Measurements from ENCODE around the gene CFAP299.

CFAP299 gene

GRCh38 chr4:80361329-80361900 lies 25.9 kb downstream of the CFAP299 start:
- Mint-ChIP-seq H3K9me3 (no peaks in the 10 kb centered on the region), H3K36me3 (no peaks in the 10 kb centered on the region), H3K4me3 (no peak overlapping the region), H3K27ac (no peak overlapping the region), H3K4me1 (peaks cover 4% of the 10 kb centered on the region), H3K27me3 (peaks cover 23% of the 10 kb centered on the region)

- Mint-ChIP-seq H3K4me1 (peaks cover 4% of the 10 kb centered on the region), H3K36me3 (no peaks in the 10 kb centered on the region), H3K9me3 (no peaks in the 10 kb centered on the region), H3K27me3 (peaks cover 20% of the 10 kb centered on the region), H3K4me3 (no peak overlapping the region), H3K27ac (peak overlapping the region; percentile 1)
Observed at GRCh38 chr4:80362578-80363181, 27.1 kb downstream of the CFAP299 start.

GRCh38 chr4:80365928-80366327 lies 30.4 kb downstream of the CFAP299 start:
- Mint-ChIP-seq H3K27me3 (no peaks in the 10 kb centered on the region), H3K27ac (no peak overlapping the region), H3K4me3 (no peak overlapping the region), H3K4me1 (peaks cover 4% of the 10 kb centered on the region), H3K36me3 (peaks cover 5% of the 10 kb centered on the region), H3K9me3 (no peaks in the 10 kb centered on the region)

- no peak overlapping the region for H3K27ac Mint-ChIP-seq
- H3K4me1 Mint-ChIP-seq = peaks cover 4% of the 10 kb centered on the region
- H3K9me3 Mint-ChIP-seq = peaks cover 8% of the 10 kb centered on the region
- H3K4me3 Mint-ChIP-seq = no peak overlapping the region
- H3K36me3 Mint-ChIP-seq = peaks cover 9% of the 10 kb centered on the region
- no peaks in the 10 kb centered on the region for H3K27me3 Mint-ChIP-seq
Observed at GRCh38 chr4:80367737-80368136, 32.2 kb downstream of the CFAP299 start.

- no peak overlapping the region for H3K27ac Mint-ChIP-seq
- H3K36me3 Mint-ChIP-seq = peaks cover 9% of the 10 kb centered on the region
- peaks cover 13% of the 10 kb centered on the region for H3K9me3 Mint-ChIP-seq
- no peak overlapping the region for H3K4me3 Mint-ChIP-seq
- H3K4me1 Mint-ChIP-seq = peaks cover 4% of the 10 kb centered on the region
- no peaks in the 10 kb centered on the region for H3K27me3 Mint-ChIP-seq
Observed at GRCh38 chr4:80370635-80371034, 35.1 kb downstream of the CFAP299 start.

GRCh38 chr4:80371046-80371445 lies 35.5 kb downstream of the CFAP299 start:
- Mint-ChIP-seq H3K9me3 (peaks cover 13% of the 10 kb centered on the region), H3K27ac (no peak overlapping the region), H3K27me3 (no peaks in the 10 kb centered on the region), H3K4me1 (peaks cover 2% of the 10 kb centered on the region), H3K36me3 (peaks cover 10% of the 10 kb centered on the region), H3K4me3 (no peak overlapping the region)

GRCh38 chr4:80374180-80374579 lies 38.6 kb downstream of the CFAP299 start:
- no peaks in the 10 kb centered on the region for H3K4me1 Mint-ChIP-seq
- peaks cover 13% of the 10 kb centered on the region for H3K36me3 Mint-ChIP-seq
- peaks cover 13% of the 10 kb centered on the region for H3K9me3 Mint-ChIP-seq
- H3K4me3 Mint-ChIP-seq = no peak overlapping the region
- H3K27me3 Mint-ChIP-seq = no peaks in the 10 kb centered on the region
- H3K27ac Mint-ChIP-seq = no peak overlapping the region

- no peaks in the 10 kb centered on the region for H3K27me3 Mint-ChIP-seq
- no peak overlapping the region for H3K27ac Mint-ChIP-seq
- peaks cover 20% of the 10 kb centered on the region for H3K9me3 Mint-ChIP-seq
- H3K4me3 Mint-ChIP-seq = no peak overlapping the region
- peaks cover 5% of the 10 kb centered on the region for H3K36me3 Mint-ChIP-seq
- no peaks in the 10 kb centered on the region for H3K4me1 Mint-ChIP-seq
Observed at GRCh38 chr4:80382090-80382832, 46.7 kb downstream of the CFAP299 start.

- Mint-ChIP-seq H3K4me3 (no peak overlapping the region), H3K27ac (no peak overlapping the region), H3K4me1 (no peaks in the 10 kb centered on the region), H3K9me3 (peaks cover 19% of the 10 kb centered on the region), H3K27me3 (no peaks in the 10 kb centered on the region), H3K36me3 (peaks cover 3% of the 10 kb centered on the region)
Observed at GRCh38 chr4:80385397-80386280, 50.1 kb downstream of the CFAP299 start.

GRCh38 chr4:80386281-80386886 lies 50.9 kb downstream of the CFAP299 start:
- Mint-ChIP-seq H3K27me3 (no peaks in the 10 kb centered on the region), H3K4me3 (no peak overlapping the region), H3K4me1 (no peaks in the 10 kb centered on the region), H3K27ac (no peak overlapping the region), H3K9me3 (peaks cover 15% of the 10 kb centered on the region), H3K36me3 (peaks cover 3% of the 10 kb centered on the region)

- H3K27ac Mint-ChIP-seq = no peak overlapping the region
- H3K27me3 Mint-ChIP-seq = no peaks in the 10 kb centered on the region
- H3K4me3 Mint-ChIP-seq = no peak overlapping the region
- H3K36me3 Mint-ChIP-seq = no peaks in the 10 kb centered on the region
- H3K9me3 Mint-ChIP-seq = peaks cover 3% of the 10 kb centered on the region
- H3K4me1 Mint-ChIP-seq = no peaks in the 10 kb centered on the region
Observed at GRCh38 chr4:80387390-80388283, 52.1 kb downstream of the CFAP299 start.

- Mint-ChIP-seq H3K9me3 (no peaks in the 10 kb centered on the region), H3K36me3 (no peaks in the 10 kb centered on the region), H3K4me3 (no peak overlapping the region), H3K27me3 (no peaks in the 10 kb centered on the region), H3K27ac (no peak overlapping the region), H3K4me1 (no peaks in the 10 kb centered on the region)
Observed at GRCh38 chr4:80388284-80388607, 52.7 kb downstream of the CFAP299 start.

GRCh38 chr4:80390178-80390577 lies 54.6 kb downstream of the CFAP299 start:
- Mint-ChIP-seq H3K27ac (no peak overlapping the region), H3K4me1 (no peaks in the 10 kb centered on the region)

GRCh38 chr4:80393246-80393969 lies 57.9 kb downstream of the CFAP299 start:
- no peaks in the 10 kb centered on the region for H3K9me3 Mint-ChIP-seq
- H3K27ac Mint-ChIP-seq = no peak overlapping the region
- H3K4me1 Mint-ChIP-seq = no peaks in the 10 kb centered on the region
- no peaks in the 10 kb centered on the region for H3K36me3 Mint-ChIP-seq
- H3K27me3 Mint-ChIP-seq = no peaks in the 10 kb centered on the region
- H3K4me3 Mint-ChIP-seq = no peak overlapping the region

More at GRCh38 chr4:80390178-80390577, 54.6 kb downstream of the CFAP299 start:
- Mint-ChIP-seq H3K36me3 (no peaks in the 10 kb centered on the region), H3K27me3 (no peaks in the 10 kb centered on the region), H3K4me3 (no peak overlapping the region), H3K9me3 (no peaks in the 10 kb centered on the region)
